Activated naive CD8-positive, alpha-beta T cell (primary cell): ENCODE results near the gene NPC1L1.
"Not testable (repeated sequence)": the region's sequence is repeated elsewhere in the genome, so short reads cannot be mapped to it uniquely, and the experiment has no call there.

Source experiments
- H3K27ac Mint-ChIP-seq: one replicate; pipeline ENCODE4 v1.8.0; 2021; ENCODE audit warnings: mixed read lengths
- H3K27me3 Mint-ChIP-seq: one replicate; pipeline ENCODE4 v1.8.0; 2021; ENCODE audit warnings: mixed read lengths
- H3K36me3 Mint-ChIP-seq: one replicate; pipeline ENCODE4 v1.8.0; 2021; ENCODE audit warnings: mixed read lengths
- H3K4me1 Mint-ChIP-seq: one replicate; pipeline ENCODE4 v1.8.0; 2021; ENCODE audit warnings: low read depth, mixed read lengths
- H3K4me3 Mint-ChIP-seq: one replicate; pipeline ENCODE4 v1.8.0; 2021; ENCODE audit warnings: mild to moderate bottlenecking, mixed read lengths
- H3K9me3 Mint-ChIP-seq: one replicate; pipeline ENCODE4 v1.8.0; 2021; ENCODE audit warnings: low read depth, mixed read lengths

NPC1L1 gene

DNA sequence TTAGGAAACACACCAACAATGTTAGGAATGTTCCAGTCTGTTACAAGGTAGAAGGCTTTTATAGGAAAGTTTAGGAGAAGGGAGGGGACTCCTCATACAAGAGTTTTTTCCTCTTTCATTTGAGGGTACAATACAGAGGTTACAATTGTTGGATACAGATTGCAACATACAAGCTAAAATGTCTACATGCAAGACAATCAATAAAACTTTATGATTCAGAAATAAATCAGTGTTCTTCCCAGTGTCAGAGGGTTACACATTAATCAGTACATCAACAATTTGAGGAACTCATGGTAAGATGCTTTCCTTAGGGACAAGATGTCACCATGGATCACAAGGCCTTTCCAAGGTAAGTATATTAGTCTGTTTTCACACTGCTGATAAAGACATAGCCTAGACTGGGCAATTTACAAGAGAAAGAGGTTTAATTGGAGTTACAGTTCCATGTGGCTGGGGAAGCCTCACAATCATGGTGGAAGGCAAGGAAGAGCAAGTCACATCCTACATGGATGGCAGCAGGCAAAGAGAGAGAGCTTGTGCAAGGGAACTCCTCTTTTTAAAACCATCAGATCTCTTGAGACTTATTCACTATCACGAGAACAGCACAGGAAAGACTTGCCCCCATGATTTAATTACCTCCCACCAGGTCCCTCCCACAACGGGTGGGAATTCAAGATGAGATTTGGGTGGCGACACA lies 34.4 kb downstream of the NPC1L1 start:
- not testable (repeated sequence) for H3K27me3 Mint-ChIP-seq, H3K4me3 Mint-ChIP-seq, H3K9me3 Mint-ChIP-seq, H3K27ac Mint-ChIP-seq, H3K36me3 Mint-ChIP-seq, H3K4me1 Mint-ChIP-seq

DNA sequence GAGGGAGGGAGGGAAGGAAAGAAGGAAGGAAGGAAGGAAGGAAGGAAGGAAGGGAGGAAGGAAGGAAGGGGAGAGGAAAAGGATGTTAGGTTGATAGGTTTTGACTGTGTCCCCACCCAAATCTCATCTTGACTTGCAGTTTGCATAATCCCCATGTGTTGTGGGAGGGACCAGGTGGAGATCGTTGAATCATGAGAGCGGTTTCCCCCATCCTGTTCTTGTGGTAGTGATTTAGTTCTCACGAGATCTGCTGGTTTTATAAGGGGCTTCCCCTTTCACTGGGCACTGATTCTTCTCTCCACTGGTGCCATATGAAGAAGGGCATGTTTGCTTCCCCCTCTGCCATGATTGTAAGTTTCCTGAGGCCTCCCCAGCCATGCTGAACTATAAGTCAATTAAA lies 35.5 kb downstream of the NPC1L1 start:
- peaks cover 8% of the 10 kb centered on the region for H3K36me3 Mint-ChIP-seq
- H3K4me3 Mint-ChIP-seq = no peak overlapping the region
- H3K9me3 Mint-ChIP-seq = peaks cover 7% of the 10 kb centered on the region
- no peak overlapping the region for H3K27ac Mint-ChIP-seq
- H3K27me3 Mint-ChIP-seq = no peaks in the 10 kb centered on the region
- H3K4me1 Mint-ChIP-seq = peaks cover 7% of the 10 kb centered on the region

DNA sequence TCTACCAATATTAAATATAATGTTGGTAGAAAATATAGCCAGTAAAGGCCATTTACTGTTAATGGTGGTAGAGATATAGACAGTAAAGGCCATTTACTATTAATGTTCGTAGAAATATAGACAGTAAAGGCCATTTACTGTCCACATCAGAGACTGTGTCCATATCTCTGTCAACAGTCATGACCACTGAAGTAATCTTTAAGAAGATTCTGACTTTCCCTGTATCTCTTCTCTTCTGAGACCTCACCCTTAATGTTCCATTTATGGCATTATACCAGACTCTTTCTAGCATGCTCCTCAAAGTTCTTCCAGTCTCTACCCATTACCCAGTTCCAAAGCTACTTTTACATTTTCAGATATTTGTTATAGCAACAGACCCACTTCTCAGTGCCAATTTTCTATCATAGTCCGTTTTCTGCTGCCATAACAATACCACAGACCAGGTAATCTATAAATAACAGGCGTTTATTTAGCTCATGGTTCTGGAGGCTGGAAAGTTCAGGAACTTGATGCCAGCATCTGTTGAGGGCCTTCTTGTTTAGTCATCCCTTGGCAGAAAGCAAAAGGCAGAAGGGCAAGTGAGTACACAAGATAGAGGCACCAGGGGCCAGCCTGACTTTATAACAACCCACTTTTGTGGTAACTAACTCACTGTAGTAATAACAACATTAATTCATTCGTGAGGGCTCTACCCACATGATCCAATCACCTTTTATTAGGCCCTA lies 42.7 kb downstream of the NPC1L1 start:
- H3K27me3 Mint-ChIP-seq = no peaks in the 10 kb centered on the region

DNA sequence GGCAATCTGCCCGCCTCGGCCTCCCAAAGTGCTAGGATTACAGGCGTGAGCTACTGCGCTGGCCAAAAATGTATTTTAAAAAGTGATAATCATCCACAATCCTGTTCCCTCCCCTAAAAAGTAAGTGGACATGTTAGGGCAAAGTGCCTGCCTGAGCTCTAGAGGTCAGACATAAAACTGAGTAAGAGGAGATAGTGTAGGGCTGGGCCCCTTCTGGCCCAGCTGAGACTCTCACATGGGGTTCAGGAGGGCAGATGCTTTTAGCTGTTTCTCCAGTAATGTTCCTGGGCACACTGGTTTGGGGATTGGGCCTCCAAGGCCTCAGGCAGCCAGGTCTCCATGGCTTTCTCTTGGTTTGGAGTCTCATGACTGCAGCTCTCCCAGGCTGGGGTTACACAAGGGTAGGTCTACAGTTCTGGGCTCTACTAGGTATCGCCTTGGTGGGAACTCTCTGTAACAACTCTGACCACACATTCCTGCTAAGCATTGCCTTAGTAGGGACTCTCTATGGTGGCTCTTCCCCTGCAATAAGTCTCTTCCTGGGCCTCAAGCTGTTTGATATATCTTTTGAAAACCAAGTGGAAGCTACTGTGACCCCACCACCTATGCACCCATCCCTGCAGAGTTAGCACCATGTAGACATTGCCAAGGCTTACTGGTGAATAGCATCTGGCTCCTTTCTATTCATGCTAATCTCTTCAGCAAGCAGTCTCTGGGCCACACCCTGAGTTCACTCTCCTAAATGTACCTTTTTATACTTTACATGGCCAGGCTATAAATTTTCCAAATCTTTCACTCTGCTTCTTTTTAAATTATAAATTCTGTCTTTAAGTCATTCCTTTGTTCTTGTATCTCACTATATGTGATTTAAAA lies 43.7 kb downstream of the NPC1L1 start:
- no peaks in the 10 kb centered on the region for H3K9me3 Mint-ChIP-seq
- no peak overlapping the region for H3K4me3 Mint-ChIP-seq
- H3K36me3 Mint-ChIP-seq = no peaks in the 10 kb centered on the region
- H3K27ac Mint-ChIP-seq = no peak overlapping the region
- H3K27me3 Mint-ChIP-seq = no peaks in the 10 kb centered on the region
- H3K4me1 Mint-ChIP-seq = no peaks in the 10 kb centered on the region

More for the DNA sequence above, 42.7 kb downstream of the NPC1L1 start:
- no peaks in the 10 kb centered on the region for H3K36me3 Mint-ChIP-seq
- no peak overlapping the region for H3K27ac Mint-ChIP-seq
- no peaks in the 10 kb centered on the region for H3K9me3 Mint-ChIP-seq
- no peaks in the 10 kb centered on the region for H3K4me1 Mint-ChIP-seq
- no peak overlapping the region for H3K4me3 Mint-ChIP-seq

DNA sequence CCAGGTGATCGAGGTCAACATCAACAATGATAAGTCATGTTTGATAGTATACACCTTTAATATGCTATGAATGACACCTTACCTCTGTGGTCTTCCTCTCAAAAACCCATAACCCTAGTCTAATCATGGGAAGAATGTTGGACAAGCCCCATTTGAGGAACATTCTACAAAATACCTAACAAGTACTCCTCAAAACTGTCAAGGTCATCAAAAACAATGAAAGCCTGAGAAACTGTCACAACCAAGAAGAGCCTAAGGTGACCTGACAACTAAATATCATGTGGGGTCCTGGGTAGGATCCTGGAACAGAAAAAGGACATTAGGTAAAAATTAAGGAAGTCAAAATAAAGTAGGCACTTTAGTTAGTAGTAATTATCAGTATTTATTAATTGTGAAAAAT lies 44.7 kb downstream of the NPC1L1 start:
- peaks cover under 1% of the 10 kb centered on the region for H3K4me1 Mint-ChIP-seq
- no peaks in the 10 kb centered on the region for H3K27me3 Mint-ChIP-seq
- no peak overlapping the region for H3K4me3 Mint-ChIP-seq
- no peaks in the 10 kb centered on the region for H3K9me3 Mint-ChIP-seq
- no peak overlapping the region for H3K27ac Mint-ChIP-seq
- no peaks in the 10 kb centered on the region for H3K36me3 Mint-ChIP-seq

DNA sequence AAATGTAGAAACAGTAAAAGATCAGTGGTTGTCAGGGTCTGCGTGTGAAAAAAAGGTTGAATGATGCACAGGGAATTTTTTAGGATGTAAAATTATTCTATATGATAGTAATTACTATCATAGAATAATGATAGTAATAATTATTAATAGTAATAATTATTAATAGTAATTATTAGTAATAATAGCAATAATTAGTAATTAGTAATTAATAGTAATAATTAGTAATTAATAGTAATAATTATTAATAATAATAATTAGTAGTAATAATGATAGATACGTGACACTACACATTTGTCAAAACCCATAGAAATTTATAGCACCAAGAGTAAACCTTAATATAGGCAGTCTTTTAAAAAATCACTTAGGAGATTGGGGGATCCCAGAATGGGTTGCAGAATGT lies 46.2 kb downstream of the NPC1L1 start:
- H3K36me3 Mint-ChIP-seq = no peaks in the 10 kb centered on the region
- H3K27me3 Mint-ChIP-seq = no peaks in the 10 kb centered on the region
- H3K4me1 Mint-ChIP-seq = peaks cover 8% of the 10 kb centered on the region
- no peak overlapping the region for H3K4me3 Mint-ChIP-seq
- H3K27ac Mint-ChIP-seq = no peak overlapping the region
- no peaks in the 10 kb centered on the region for H3K9me3 Mint-ChIP-seq

DNA sequence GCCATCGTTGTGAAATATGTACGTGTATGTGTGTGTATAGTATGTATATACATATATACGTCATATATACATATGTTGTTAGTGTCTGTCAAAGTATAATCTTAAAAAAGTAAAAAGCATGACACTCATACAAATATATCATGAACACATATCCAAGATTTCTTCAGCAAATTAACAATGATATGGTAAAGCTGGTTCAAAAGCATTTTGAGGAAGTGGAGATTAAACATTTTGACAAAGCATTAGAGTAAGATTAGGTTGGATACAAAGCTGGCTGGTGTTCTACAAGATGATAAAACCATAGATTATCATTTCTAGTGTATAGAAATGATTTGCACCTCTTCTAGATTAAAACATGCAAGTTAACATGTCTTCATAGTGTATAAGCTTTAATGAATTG lies 49.9 kb downstream of the NPC1L1 start:
- Mint-ChIP-seq H3K27me3 (no peaks in the 10 kb centered on the region), H3K36me3 (peaks cover 7% of the 10 kb centered on the region), H3K9me3 (no peaks in the 10 kb centered on the region), H3K4me1 (peaks cover 41% of the 10 kb centered on the region), H3K27ac (peak overlapping the region; percentile 99), H3K4me3 (peak overlapping the region; percentile 92)

DNA sequence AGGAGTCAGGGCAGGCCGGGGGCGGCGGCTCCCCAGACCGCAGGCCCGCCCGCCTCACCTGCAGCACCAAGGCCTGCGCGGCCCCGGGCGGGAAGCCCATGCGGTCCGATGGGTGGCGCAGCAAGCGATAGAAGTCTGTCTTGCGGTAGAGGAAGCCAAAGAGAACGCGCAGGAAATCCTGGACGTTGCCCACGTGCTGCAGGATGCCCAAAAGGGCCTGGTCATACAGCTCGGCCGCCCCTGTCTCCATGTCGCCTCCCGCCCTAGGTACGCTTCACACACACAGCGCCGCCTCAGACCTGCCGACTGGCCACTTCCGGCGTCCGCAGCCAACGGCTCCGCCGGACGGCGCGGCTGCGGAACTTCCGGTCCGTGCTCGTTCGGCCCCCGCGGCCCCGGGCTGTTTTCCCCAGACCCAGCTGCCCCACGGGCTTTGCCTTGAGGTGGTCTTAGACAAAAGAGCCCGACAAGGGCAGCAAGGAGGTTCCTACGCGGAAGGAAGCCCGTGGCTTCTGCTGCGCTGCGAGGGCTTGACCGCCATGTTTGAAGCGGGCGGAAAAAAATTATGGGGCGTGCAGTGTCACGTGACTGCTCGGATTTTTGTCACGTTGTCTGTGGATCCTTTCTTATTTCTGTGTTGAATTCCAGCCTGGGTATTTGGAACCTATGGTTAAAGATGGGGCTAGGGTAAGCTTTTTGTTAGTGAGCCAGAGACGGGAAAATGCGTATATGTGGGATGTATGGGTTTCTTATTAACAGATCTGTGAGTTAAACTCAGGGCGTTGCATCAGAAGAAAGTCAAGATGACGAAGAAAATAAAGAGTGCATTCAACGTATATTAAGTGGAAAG lies 50.6 kb downstream of the NPC1L1 start, which contains the start of gene NUDCD3:
NUDCD3 (minus strand) TSS at position 308 of the 850 bp plus-strand sequence; CDS start at position 250, 58 bp downstream.
- peaks cover 47% of the 10 kb centered on the region for H3K4me1 Mint-ChIP-seq
- H3K36me3 Mint-ChIP-seq = peaks cover 7% of the 10 kb centered on the region
- peak within 1 kb of the TSS; percentile 92 for H3K4me3 Mint-ChIP-seq
- no peaks in the 10 kb centered on the region for H3K27me3 Mint-ChIP-seq
- H3K27ac Mint-ChIP-seq = peak within 1 kb of the TSS; percentile 99
- H3K9me3 Mint-ChIP-seq = no peaks in the 10 kb centered on the region

DNA sequence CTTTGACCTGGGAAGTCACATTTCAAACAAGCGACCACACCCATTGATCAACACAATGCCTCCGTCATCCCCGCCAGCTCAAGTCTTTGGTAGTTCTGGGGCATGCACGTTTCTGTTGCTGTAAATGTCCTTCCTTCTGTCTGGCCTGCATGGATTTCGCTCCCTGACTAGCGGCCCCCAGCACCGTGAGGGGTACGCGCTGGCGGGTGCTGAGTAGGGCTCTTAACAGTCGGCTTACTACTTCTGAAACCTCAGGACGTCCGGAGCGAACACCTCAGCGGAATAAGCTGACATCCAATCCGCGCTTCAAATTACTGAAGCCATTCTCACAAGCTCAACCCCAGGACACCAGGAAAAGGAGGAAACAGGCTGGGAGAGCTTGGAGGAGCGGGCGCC lies 51.2 kb downstream of the NPC1L1 start:
- Mint-ChIP-seq H3K4me1 (peaks cover 53% of the 10 kb centered on the region), H3K27me3 (no peaks in the 10 kb centered on the region), H3K9me3 (no peaks in the 10 kb centered on the region), H3K4me3 (peak overlapping the region; percentile 92), H3K27ac (peak overlapping the region; percentile 99), H3K36me3 (peaks cover 7% of the 10 kb centered on the region)

DNA sequence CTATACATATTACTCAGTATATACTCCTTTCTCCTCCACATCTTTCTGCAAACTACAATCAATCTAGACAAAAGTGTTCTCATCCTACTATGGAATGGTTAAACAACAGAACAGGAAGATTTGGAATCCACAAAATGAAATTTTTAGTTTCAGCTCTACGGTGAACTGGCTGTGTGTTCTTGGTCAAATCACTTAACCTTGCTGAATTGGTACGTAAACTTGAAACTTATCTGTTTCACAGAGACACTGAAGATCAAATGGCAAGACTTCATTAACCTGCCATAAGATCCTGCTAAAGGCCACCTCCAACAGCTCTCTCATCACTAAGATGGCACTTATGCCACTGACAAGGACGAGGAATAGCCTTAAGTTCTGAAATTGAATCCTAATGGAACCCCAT lies 52.2 kb downstream of the NPC1L1 start:
- no peaks in the 10 kb centered on the region for H3K27me3 Mint-ChIP-seq
- H3K4me1 Mint-ChIP-seq = peaks cover 63% of the 10 kb centered on the region
- H3K36me3 Mint-ChIP-seq = peaks cover 15% of the 10 kb centered on the region
- peak overlapping the region; percentile 92 for H3K4me3 Mint-ChIP-seq
- peaks cover under 1% of the 10 kb centered on the region for H3K9me3 Mint-ChIP-seq
- H3K27ac Mint-ChIP-seq = peak overlapping the region; percentile 99

DNA sequence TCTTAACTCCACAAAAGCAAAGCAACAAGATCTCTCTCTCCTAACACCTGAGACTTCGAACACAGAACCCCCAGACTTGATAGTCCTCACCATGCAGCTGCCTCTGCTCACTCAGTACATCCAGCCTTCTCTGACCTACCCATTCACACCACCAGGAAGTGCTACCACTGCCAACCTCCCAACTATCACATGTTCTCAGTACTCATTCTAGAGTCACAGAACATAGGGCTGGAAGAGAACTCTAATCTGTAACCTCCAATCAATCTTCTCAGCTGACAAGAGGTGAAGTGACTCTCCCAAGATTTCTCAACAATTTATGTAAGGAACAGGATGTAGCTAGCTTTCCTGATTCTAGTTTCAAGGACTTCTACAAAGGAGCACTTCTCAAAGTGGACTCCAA lies 54.4 kb downstream of the NPC1L1 start:
- peak overlapping the region; percentile 74 for H3K4me3 Mint-ChIP-seq
- H3K4me1 Mint-ChIP-seq = peaks cover 80% of the 10 kb centered on the region
- peak overlapping the region; percentile 29 for H3K27ac Mint-ChIP-seq
- no peaks in the 10 kb centered on the region for H3K27me3 Mint-ChIP-seq
- H3K36me3 Mint-ChIP-seq = peaks cover 36% of the 10 kb centered on the region
- peaks cover 5% of the 10 kb centered on the region for H3K9me3 Mint-ChIP-seq

DNA sequence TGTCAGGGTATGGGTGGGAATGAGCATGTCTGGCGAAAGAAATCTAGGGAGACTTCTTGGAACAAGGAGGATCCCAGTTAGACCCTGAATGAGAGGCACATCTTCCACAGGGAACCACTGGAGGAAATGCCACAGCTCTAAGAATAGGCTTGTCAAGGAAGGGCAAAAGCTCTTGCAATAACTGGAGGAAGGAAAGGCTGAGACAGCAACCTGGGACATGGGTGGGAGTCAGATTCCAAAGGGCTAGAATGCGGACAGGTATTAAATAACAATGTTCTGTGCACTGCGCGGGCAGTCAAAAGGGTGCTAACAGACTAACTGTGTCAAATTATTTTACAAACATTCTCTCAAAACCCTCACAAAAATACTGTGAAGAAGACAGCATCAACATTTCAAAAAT lies 55.1 kb downstream of the NPC1L1 start:
- peaks cover 81% of the 10 kb centered on the region for H3K4me1 Mint-ChIP-seq
- H3K9me3 Mint-ChIP-seq = peaks cover 5% of the 10 kb centered on the region
- H3K4me3 Mint-ChIP-seq = peak overlapping the region; percentile 74
- no peak overlapping the region for H3K27ac Mint-ChIP-seq
- H3K36me3 Mint-ChIP-seq = peaks cover 36% of the 10 kb centered on the region
- H3K27me3 Mint-ChIP-seq = no peaks in the 10 kb centered on the region

DNA sequence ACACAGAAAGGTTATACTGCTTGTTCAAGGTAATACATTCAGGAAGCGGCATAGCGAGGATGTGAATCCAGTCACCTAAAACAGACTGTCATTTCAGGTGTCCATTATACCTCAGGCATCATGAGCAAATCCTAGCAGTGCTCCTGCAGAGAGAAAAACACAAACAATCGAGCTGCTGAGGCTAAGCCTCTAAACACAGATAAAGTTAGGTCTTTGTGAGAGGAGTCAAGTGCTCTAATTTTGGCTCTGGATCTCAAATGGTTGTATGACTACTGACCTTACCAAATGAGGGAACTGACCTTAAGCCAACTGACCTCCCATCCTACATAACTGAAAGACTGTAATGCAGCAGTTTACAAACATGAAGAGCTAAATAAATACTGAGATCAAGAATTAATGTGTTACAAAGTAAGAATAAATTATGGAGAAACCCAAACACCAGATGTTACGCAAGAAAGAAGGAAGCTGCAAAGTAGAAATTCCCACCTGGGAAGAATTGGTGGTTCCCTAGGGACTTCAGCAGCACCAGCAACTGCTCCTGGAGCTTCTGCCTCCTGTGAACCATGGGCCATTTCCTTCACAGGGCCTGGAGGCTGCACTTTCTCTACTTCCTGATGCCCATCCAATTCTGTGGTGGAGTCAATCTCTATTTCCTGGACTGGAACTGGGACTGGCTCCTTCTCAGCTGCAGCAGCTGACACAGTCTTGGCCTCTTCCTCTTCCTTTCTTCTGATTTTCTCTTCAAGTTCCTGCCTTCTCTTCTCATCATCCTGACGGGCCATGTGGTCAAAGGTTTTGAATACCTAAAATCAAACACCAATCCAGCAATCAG lies 56.4 kb downstream of the NPC1L1 start:
- Mint-ChIP-seq H3K36me3 (peaks cover 36% of the 10 kb centered on the region), H3K4me1 (peaks cover 85% of the 10 kb centered on the region), H3K9me3 (peaks cover 5% of the 10 kb centered on the region), H3K27me3 (no peaks in the 10 kb centered on the region), H3K4me3 (peak overlapping the region; percentile 44), H3K27ac (no peak overlapping the region)
